Hepatocyte (in vitro differentiated cells): ENCODE results near the gene ZDHHC24.

Source experiments
- EZH2 ChIP-seq: fragments of 200-600 bp; sonication (generic); IDR thresholded peaks from 2 replicates; pipeline ENCODE4 v1.6.1; 2016; ENCODE audit warnings: antibody characterized with exemption, mild to moderate bottlenecking, borderline replicate concordance
- EZH2phosphoT487 ChIP-seq: fragments of 200-600 bp; sonication (generic); IDR thresholded peaks from one replicate; pipeline ENCODE4 v1.6.1; 2018; ENCODE audit warnings: antibody characterized with exemption, mild to moderate bottlenecking, low read depth, moderate library complexity; ENCODE audit not compliant: unreplicated experiment, severe bottlenecking
- TF ChIP-seq, protein P1 (sequence below): fragments of 200-600 bp; sonication (generic); IDR thresholded peaks from 2 replicates; pipeline ENCODE4 v1.5.1; 2016; ENCODE audit warnings: antibody characterized with exemption, mild to moderate bottlenecking; ENCODE audit not compliant: poor library complexity

DNA sequence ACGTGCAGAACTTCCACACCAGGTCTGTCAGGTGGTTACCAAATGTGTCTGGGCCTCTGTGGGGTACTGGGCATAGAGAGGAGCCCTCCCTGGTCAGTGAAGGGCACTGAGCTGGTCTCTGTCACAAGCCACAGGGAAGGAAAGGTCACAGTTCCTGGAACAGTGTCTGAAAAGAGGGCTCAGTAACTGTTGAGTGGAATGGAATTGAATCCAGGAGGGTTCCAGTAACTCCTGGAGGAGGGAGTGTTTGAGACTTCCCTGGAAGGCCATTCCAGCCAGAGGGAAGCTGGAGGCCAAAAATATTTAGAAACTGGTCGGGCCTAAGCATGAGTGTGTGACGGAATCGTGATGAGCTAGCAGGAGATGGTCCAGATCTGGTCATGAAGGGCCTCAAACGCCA lies 8.8 kb upstream of the ZDHHC24 start:
- TF ChIP-seq, protein P1, sequence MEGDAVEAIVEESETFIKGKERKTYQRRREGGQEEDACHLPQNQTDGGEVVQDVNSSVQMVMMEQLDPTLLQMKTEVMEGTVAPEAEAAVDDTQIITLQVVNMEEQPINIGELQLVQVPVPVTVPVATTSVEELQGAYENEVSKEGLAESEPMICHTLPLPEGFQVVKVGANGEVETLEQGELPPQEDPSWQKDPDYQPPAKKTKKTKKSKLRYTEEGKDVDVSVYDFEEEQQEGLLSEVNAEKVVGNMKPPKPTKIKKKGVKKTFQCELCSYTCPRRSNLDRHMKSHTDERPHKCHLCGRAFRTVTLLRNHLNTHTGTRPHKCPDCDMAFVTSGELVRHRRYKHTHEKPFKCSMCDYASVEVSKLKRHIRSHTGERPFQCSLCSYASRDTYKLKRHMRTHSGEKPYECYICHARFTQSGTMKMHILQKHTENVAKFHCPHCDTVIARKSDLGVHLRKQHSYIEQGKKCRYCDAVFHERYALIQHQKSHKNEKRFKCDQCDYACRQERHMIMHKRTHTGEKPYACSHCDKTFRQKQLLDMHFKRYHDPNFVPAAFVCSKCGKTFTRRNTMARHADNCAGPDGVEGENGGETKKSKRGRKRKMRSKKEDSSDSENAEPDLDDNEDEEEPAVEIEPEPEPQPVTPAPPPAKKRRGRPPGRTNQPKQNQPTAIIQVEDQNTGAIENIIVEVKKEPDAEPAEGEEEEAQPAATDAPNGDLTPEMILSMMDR = no peak
- TF ChIP-seq EZH2phosphoT487 (no peak), EZH2 (no peak)
